GM12892 (cell line): ENCODE data around the gene RSU1.

Experiments used
- DNase-seq: peaks from one replicate; pipeline ENCODE4 v3.0.0; 2011; ENCODE audit not compliant: insufficient read length
- FAIRE-seq: peaks from 2 replicates; lab custom pipeline; 2011; peaks lifted over from hg19 to GRCh38; lab: Jason Lieb, UNC
- POLR2A ChIP-seq: IDR thresholded peaks from 2 replicates; pipeline ENCODE4 v1.6.1; 2011; ENCODE audit warnings: low read depth, low read length, control low read depth
- POLR2AphosphoS5 ChIP-seq: IDR thresholded peaks from 2 replicates; pipeline ENCODE4 v1.6.1; 2011; ENCODE audit warnings: low read depth, low read length, control low read depth
- TAF1 ChIP-seq: IDR thresholded peaks from 2 replicates; pipeline ENCODE4 v1.6.1; 2011; ENCODE audit warnings: low read depth, mild to moderate bottlenecking, control low read depth, low read length, borderline replicate concordance

RSU1 gene

DNA sequence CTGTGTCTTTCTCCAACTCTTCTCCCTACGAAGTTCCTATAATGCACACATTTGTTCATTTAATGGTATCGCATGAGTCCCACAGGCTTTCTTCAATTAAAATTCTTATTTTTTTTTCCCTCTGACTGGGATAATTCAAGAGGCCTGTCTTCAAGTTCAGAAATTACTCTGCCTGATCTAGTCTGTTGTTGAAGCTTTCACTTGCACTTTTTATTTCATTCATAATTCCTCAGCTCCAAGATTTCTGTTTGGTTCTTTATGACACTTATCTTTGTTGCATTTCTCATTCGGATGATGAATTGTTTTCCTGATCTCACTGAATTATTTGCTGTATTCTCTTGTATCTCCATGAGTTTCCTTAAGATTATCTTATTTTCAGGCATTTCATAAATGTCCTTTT, 103.9 kb downstream of the RSU1 start:
- TF ChIP-seq POLR2AphosphoS5 = no peak
- TF ChIP-seq POLR2A = no peak
- no peak for TF ChIP-seq TAF1
- FAIRE-seq = no peak

GRCh38 chr10:16712883-16713282, 104.3 kb downstream of the RSU1 start:
- no peak for FAIRE-seq
- TF ChIP-seq TAF1 = no peak
- TF ChIP-seq POLR2A = no peak
- TF ChIP-seq POLR2AphosphoS5 = no peak
- DNase-seq = no peak

More for the DNA sequence above, 103.9 kb downstream of the RSU1 start:
- no peak for DNase-seq

DNA sequence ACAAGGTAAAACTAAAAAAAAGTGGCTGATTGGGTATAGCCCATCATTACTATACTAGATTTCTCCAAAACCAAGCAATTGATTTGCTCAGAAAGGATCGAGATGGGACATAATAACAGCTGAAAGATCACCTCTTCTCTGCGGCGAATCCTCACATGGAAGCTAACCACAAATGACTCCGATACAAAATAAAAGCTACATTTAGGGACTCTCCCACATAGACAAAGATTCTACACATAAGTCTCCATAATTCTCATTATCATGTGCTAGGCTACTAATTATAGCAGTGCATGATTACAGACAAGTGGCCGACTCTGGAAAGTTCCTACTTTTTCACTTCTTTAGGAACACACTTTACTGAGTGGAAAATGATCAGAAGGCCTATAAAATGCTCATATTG, 116.9 kb downstream of the RSU1 start:
- FAIRE-seq (no peak), DNase-seq (no peak)
- TF ChIP-seq TAF1 (no peak), POLR2AphosphoS5 (no peak), POLR2A (no peak)

GRCh38 chr10:16699435-16700057, 117.7 kb downstream of the RSU1 start:
- no peak for DNase-seq
- FAIRE-seq = no peak
- TF ChIP-seq POLR2A (no peak), TAF1 (no peak), POLR2AphosphoS5 (no peak)

GRCh38 chr10:16698461-16698860, 118.8 kb downstream of the RSU1 start:
- FAIRE-seq = no peak
- no peak for TF ChIP-seq POLR2AphosphoS5
- no peak for TF ChIP-seq POLR2A
- no peak for TF ChIP-seq TAF1
- DNase-seq = no peak

DNA sequence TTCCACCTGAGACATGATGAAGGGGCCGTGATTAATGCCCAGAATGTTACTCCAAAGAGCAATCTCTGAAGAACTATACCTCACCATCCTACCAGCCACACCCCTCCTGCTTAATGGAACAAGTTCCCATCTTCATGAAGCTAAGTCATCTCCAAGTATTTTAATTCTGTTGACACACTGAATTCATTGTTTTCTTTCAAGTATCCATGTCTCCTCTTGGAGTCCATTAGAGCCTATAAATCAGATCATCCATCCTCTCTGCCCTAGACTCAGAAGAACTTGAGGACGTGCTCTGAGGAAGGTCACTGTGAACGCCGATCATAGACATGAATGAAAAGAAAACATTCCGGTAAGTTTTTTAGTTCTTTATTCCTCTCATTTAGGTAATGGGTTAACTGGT, 126.8 kb downstream of the RSU1 start:
- DNase-seq (no peak), FAIRE-seq (no peak)
- no peak for TF ChIP-seq POLR2A
- TF ChIP-seq TAF1 = no peak
- no peak for TF ChIP-seq POLR2AphosphoS5

- no peak for DNase-seq
- FAIRE-seq = no peak
- no peak for TF ChIP-seq TAF1
These were observed 127.5 kb downstream of the RSU1 start for GRCh38 chr10:16689696-16690095.

DNA sequence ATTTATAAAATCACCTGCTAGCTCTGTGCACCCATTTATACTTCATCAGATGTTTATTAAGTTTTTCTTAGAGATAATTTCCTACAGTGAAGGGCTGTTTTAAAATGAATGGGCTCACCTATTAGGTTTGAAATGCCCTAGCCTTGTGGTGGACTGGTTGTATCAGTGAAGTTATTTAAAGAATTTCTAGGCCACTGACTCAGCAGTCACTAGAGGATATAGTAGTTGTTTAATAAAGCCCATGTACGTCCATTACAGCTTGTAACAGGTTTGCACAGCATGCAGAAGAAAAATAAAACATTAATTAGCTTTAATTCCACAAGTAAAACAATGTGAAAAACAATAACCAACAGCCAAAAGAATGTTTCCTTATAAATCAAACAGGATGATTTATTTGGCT, 128.0 kb downstream of the RSU1 start:
- FAIRE-seq (no peak), DNase-seq (no peak)

GRCh38 chr10:16686054-16686902, 130.9 kb downstream of the RSU1 start:
- FAIRE-seq (no peak), DNase-seq (no peak)
- TF ChIP-seq TAF1 (no peak), POLR2A (no peak), POLR2AphosphoS5 (no peak)

More for the DNA sequence above, 128.0 kb downstream of the RSU1 start:
- no peak for TF ChIP-seq TAF1

GRCh38 chr10:16685551-16685950, 131.7 kb downstream of the RSU1 start:
- DNase-seq = no peak
- no peak for FAIRE-seq
- TF ChIP-seq POLR2AphosphoS5 = no peak

DNA sequence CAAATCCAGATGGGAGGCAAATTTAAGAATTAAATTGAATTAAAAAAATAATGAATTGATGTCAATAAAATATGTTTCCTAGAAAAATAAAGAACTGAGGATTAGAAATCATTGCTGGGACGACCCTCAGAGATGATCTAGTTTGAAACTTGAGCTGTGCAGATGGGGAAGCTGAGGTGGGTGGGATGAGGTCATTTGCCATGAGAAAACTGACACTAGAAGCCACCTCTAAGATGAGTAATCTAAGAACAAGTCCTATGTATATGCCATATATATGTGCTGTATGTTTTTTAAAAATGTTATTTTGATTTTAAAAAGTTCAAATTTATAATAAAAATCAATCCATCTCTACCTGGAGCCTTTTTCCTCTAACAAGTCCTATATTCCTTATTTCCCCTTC, 135.7 kb downstream of the RSU1 start:
- TF ChIP-seq POLR2A (no peak), TAF1 (no peak), POLR2AphosphoS5 (no peak)
- DNase-seq (no peak), FAIRE-seq (no peak)

DNA sequence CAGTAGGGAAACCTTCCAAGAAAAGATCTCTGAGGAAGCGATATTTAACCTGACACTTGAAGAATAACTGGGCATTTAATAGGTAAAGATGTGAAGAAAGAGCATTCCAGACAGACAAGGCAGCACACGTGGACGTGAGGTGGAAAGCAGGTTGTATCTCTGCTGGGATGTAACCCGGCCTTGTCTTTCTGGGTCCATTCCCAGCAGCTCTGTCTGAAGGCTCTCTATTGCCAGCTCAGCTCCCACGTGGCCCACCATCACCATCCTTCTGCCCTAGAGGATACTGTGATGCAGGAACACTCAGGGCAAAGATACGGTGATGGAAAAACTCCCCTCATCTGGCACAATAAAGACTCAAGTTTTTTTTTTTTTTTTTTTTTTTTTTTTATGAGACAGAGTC, 137.7 kb downstream of the RSU1 start:
- TF ChIP-seq POLR2A = no peak
- TF ChIP-seq POLR2AphosphoS5 = no peak
- TF ChIP-seq TAF1 = no peak
- FAIRE-seq (no peak), DNase-seq (no peak)
